HG03439 (cell line): Measurements from ENCODE around the gene DDX43.
A peak's percentile ranks its signal among the peaks of the same experiment; 100 is the strongest.
"Not testable (repeated sequence)": the region's sequence is repeated elsewhere in the genome, so short reads cannot be mapped to it uniquely, and the experiment has no call there.

ENCODE experiments used
- ATAC-seq: cut with Tn5 transposase; IDR thresholded peaks from one replicate; pipeline ENCODE4 v1.9.1; 2021; ENCODE audit warnings: mild to moderate bottlenecking, moderate library complexity; ENCODE audit not compliant: unreplicated experiment

DDX43 gene

DNA sequence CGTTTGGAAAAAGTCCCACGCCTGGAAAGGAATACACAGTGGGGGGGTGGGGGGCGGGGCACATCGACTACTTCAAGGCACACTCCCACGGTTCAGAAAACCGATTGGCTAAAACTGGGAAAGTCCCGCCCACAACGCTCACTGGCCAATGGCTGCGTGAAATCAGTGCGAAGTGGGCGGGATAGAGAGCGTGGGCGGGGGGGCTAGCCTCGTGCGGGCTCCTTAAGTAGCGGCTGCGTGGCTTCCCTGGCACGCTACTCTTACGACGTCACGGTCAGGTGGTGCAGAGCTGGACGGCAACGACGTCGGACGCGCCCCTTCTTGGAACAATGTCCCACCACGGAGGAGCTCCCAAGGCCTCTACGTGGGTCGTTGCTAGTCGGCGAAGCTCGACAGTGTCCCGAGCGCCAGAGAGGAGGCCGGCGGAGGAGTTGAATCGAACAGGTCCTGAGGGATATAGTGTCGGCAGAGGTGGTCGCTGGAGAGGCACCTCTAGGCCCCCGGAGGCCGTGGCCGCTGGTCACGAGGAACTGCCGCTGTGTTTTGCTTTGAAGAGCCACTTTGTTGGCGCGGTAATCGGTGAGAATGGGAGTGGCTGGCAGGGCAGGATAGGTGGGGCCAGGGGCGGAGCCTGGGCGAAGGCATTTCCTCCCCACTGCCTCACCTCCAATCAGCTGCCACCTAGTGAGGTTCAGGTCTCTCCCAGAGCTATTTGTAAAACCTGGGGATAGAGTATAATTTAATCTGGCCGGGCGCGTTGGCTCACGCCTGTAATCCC, at the start of gene DDX43:
TSS of gene DDX43 (plus strand) at position 252 of the 778 bp plus-strand sequence. CDS start at position 330, 78 bp downstream.
- ATAC-seq: no peak

DNA sequence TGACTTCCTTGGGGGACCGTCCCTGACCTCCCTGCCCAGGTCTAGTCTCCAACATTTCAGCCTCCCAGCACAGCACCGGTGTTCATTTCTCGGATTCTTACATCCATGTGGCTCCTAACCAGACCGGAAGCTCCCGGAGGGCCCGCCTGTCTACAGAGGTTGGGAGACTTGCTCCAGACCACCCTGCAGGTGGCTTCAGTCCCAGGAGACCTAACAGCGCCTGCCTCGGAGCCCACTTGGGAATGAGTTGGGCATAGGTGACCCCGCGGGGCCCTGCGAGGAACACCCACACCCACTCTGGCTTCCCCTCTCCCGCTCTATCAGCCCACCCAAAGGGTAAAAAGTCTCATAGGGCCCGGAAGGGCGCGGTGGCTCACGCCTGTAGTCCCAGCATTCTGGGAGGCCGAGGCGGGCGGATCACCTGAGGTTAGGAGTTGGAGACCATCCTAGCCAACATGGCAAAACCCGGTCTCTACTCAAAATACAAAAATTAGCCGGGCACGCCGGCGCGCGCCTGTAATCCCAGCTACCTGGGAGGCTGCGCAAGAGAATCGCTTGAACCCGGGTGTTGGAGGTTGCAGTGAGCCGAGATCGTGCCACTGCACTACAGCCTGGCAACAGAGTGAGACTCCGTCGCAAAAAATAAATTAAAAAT, 46.0 kb upstream of the DDX43 start:
- ATAC-seq: no peak

DNA sequence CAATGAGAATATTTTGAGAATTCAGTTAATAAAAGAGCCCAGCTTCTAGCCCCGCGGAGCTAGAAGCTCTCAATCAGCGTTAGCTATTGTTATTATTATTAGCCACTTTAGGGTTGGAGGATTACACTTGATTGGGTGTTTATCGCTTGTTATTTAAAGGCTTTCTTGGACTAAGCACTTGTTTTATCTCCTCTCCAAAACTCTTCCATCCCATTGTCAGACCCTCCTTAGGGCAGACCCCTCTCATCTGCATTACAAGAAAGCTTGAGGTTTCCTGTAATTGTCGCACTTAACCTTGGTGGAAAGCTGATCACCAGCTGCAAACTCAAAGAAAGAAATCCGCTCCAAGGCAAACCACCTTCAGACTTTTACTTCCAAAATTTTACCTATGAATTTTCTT, 45.3 kb upstream of the DDX43 start:
- no peak for ATAC-seq

DNA sequence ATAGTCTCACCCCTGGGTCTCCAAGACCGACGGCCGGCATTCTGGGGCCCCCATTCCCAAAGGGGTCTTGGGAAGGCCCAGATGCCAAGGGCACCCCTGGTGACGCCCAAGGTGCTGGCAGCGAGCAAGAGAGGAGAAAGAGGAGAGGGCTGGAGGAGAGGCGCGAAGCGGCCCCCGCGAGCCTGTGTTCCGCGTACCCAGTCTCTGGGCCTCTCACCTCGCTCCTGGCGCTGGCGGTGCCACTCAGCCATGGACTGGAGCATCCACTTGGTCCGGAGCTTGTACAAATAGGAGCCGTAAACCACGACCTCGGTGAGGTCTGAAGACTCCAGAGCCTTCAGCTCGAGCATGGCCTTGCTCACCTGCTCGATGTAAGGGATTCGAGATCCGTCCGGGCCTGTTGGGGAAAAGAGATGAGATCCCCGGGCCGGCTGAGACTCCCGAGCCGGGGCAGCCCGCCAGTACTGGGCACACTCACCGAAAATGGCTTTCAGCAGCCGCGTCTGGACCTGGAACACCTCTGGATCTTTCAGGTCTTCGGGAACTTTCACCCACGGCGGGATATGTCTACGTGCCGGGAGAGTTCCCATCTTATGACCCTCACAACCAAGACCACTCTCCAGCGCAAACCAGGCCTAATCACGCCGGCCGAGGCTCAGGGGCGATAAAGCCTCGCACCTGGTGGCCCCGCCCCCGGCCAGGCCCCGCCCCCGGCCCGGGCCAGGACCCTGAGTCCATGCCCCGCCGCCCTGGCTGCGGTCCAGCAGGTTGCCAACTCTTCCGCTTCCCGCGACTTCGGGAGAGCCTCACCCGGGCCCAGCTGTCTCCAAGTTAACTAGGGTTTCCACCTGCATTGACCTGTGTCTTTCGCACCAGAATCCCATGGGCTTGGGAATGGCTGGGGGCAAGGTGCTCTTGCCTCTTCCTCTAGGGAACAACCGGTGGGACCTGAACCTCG, 40.7 kb upstream of the DDX43 start, which contains the start of gene DPPA5:
TSS of gene DPPA5 (minus strand) at position 641 of the 958 bp plus-strand sequence. CDS start at position 590, 51 bp downstream.
- no peak for ATAC-seq

DNA sequence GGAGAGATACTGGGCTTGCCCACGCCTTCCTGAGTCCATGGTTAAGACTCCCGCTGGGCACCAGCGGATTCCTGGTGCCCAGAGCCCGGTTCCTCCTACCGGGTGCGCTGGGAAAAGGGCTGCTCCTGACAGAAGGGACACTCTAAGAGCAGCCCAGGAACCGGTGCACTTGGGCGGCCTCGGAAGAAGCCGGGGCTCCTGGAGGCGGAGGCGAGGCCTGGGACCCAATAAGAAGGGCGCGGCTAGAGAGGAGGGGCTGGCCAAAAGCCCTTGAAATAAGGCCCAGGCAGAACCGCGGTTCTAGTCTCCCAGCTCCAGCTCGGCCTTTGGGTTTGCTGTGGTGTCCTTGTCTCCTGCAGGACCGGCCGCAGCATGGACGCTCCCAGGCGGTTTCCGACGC, 32.3 kb upstream of the DDX43 start, which contains the start of gene KHDC3L:
TSS of gene KHDC3L (plus strand) at position 301 of the 400 bp plus-strand sequence. CDS start at position 373, 72 bp downstream.
- no peak for ATAC-seq

DNA sequence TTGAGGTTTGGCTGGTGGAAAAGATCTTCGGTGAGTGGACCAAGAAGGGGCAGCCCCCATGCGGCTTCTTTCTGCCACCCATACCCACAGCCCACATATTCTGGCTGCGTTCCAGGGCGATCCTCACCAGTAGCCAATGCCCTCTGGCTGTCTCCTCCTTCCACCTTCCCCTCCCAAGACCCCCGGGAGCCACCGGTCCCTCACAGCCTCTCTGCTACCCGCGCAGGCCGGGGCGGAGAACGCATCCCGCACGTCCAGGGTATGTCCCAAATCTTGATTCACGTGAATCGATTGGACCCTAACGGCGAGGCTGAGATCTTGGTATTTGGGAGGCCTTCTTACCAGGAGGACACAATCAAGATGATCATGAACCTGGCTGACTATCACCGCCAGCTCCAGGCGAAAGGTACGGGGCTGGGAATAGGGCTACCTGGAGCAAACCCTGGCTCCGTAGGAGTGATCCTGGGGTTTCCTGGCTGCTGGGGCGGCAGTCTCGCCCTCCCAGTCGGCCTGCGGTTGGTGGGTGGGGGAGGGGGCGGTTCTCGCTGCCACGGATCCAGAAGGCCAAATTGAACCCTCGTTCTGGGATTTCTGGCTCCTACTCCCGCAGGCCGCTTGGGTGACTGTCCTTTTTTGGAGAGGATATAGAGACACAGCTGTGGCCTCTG, 31.6 kb upstream of the DDX43 start:
- no peak for ATAC-seq

DNA sequence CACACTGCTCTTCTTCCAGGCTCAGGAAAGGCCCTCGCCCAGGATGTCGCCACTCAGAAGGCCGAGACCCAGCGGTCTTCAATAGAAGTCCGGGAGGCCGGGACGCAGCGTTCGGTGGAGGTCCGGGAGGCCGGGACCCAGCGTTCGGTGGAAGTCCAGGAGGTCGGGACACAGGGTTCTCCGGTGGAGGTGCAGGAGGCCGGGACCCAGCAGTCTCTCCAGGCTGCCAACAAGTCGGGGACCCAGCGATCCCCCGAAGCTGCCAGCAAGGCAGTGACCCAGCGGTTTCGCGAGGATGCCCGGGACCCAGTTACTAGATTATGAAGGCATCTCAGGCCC, 31.1 kb upstream of the DDX43 start:
- no peak for ATAC-seq

DNA sequence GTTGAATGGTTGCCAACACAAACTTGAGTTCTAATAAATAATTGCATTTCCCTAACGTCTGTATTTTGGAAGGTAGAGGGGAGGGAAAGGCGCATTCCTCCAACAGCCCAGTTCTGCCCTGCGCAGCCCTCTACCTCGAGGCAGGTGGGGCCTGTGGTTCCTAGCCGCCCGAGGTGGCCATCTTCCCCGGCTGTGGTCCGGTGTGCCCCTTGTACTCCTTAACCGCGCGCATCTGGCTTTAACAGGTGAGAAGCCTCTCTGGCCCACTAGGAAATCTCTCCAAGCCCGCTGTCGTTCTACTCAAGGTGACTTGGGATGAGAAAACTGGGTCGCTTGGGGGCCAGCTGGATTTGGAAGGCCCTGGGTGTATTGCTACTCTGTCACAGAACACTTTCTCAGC, 30.5 kb upstream of the DDX43 start:
- ATAC-seq: no peak

DNA sequence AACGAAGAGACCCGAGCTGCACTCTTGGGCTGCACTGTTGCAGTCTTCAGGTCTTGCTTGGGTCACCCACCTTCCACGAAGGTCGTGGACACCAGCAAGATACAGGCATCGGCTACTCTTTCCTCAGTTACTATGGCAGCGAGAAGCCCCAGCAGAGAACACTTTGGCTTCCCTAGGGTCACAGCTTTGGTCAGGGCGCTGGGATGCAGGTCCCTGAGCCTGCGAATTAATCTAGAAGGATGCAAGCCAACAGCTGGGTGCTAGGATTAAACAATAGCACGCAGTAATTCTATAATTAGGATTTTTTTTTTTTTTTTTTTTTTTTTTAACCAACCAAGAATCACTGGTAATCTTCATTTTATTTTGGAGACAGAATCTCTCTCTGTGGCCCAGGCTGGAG, 30.1 kb upstream of the DDX43 start:
- no peak for ATAC-seq

DNA sequence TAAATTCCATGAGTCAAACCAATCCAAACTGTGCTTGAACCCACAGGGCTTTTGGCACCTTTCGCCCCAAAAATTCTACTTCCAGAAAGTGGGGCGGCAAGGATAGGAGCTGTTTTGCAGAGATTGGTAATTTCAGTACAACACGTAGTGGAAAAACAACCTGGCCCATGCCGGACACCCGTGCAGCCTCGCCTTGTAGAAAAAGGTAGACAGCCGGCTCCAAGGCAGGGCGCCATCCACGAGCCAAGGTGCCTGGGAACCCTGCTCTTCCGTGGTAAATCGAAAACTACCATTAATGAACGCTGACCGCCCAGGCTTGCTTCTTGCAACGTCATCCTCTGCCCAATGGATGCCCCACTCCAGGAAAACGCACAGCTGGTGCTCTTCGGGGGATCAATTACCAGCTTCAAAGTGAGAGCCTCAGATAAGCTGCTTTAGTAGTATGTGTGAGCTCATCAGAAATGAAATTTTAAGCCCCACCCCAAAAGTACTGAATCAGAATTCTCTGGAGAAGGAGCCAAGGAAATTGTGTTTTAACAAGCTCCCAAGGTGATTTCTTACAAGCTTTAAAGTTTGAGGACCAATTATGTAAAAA, 26.8 kb upstream of the DDX43 start:
- no peak for ATAC-seq

DNA sequence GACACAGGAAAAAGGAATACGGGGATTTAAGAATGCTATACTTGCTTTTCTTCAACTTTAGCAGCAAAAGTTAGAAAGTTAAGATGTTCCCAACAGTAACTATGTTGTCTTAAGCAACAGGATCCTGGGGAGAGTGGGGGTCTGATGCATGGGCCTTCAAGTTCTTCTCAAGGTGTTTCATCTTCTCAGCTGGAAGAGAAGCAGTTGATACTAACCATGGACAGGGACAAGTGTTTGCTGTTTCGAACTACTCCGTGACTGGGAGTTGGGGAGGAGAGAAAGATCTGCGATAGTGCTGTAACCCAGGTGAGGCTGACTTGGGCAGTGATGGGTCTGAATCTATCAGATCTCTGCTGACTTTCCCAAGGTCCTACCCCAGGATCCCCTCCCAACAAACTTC, 26.0 kb upstream of the DDX43 start:
- ATAC-seq: no peak

DNA sequence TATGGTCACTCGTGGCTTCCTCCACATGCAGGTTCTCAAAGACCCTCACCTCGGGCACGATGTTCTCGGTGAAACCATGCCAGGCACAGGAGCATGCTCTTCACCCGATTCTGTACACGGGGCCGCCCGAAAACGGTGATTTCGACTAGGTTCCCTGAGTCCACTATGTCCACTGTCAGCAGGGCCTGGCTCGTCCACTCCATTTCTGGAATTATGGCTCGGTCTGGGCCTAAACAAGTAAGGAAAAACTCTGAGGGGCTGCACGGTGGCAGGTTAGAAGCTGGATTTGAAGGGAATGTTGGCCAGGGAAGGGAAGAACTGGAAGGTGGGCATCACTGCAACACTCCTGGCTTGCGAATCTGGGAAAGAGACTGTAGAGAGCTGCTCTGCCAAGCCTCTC, 25.5 kb upstream of the DDX43 start:
- no peak for ATAC-seq

DNA sequence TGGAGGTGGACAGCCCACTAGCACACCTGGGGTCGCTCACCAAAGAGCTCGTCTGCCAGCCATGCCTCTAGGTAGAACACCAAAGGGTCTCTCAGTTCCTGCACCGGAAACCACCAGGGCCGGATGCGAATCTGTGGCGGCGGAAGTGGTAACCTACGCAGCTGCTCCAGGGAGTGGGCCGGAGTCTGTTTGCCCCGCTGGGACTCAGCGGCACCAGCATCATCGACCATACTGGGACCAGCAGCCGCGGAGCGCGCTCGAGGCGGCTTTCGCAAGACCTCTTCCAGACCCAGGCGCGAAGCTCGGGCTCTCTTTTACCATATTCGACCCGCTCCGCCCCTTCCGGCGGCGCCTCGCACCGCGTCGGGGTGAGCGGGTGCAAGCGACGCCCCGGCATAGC, 25.1 kb upstream of the DDX43 start, which contains the start of gene OOEP:
TSS of gene OOEP (minus strand) at position 335 of the 400 bp plus-strand sequence. CDS start at position 230, 105 bp downstream.
- ATAC-seq: no peak

DNA sequence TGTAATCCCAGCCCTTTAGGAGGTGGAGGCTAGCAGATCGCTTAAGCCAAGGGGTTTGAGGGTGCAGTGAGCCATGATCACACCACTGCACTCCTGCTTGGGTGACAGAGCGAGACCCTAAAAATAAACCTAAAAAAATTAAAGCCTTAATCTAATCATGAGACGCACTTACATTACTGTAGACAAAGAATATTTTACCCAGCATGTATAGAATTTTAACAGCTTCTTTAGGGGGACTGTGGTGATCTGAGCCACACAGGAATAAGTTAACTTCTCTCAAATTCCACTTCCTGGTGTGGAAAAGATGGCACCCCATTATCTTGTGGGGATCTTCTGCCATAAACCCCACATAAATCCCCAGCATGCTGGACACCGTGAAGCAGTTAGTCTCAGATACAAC, 22.6 kb upstream of the DDX43 start:
- no peak for ATAC-seq

DNA sequence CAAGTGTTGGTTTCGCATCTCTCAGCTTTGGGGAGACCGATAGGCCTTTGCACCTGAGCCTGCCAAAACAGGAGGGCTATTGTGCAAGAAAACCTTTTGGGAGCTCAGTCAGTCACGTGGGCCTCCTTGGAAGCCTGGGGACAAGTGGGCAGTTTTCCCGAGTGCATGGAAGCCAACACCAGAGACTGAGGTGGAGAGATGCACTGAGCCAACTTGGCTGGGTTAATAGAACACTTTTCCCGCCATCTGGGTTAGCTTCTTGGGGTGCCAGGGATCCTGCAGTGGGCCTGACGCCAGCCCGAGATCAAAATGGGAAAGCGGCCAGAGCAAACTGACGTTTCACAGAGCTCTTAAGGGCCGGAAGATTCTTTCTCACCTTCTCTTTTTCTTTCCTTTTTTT, 22.1 kb upstream of the DDX43 start:
- ATAC-seq: no peak

DNA sequence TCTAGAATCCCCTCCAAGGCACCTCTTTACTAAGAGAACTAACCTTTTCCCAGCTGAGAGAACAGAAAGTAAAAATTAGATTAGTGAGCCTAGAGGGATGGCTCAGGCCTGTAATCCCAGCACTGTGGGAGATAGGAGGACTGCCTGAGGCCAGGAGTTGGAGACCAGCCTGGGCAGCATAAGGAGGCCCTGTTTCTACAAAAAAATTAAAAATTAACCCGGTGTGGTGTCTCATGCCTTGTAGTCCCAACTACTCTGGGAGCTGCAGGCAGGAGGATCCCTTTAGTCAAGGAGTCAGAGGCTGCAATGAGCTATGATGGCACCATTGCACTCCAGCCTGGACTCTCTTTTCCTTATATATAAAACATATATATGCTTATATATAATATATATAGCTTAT, 19.4 kb upstream of the DDX43 start:
- ATAC-seq: no peak

DNA sequence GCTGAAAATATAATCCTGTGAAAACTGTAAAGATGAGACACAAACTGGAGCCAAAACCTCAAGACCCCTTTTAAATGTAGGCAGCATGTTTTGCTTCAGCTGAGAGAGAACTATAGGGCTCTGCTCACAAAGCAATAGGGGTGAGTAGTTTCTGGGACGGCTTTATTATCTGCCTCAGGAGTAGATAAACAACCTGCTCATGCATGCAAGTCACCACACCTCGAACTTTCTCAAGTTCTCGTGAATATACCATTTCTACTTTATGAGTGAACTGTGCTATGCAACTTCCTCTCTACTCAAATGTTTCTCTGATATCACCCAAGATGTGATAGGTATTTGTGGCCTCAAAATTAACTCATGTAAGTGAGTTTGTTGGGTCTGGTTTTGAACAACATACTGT, 17.4 kb upstream of the DDX43 start:
- ATAC-seq: no peak

DNA sequence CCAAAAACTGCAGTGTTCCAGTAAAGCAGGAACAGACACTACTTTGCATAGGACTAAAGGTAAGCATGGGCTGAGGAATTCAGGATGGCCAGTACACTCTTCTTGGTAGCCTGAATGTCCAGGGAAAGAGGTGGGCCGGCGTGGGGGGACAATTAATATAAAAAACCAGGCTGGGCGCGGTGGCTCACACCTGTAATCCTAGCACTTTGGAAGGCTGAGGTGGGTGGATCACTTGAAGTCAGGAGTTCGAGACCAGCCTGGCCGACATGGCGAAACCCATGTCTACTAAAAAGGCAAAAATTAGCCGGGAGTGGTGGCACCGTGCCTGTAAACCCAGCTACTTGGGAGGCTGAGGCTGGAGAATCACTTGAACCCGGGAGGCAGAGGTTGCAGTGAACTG, 13.1 kb upstream of the DDX43 start:
- ATAC-seq: not testable (repeated sequence)

DNA sequence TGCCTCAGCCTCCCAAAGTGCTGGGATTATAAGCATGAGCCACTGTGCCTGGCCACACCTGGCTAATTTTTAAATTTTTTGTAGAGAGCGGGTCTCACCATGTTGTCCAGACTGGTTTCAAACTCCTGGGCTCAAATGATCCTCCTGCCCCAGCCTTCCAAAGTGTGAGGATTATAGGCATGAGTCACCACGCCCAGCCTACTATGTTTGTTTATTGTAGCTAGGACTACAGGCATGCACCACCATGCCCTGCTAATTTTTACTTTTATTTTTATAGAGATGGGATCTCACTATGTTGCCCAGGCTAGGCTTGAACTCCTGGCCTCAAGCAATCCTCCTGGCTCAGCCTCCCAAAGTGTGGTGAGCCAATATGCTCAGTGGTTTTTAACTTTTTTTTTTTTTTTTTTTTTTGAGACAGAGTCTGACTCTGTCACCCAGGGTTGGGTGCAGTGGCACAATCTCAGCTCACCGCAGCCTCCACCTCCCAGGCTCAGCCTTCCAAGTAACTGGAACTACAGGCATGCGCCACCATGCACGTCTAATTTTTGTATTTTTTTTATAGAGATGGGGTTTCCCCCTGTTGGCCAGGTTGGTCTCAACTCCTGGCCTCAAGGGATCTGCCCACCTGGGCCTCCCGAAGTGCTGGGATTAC, 12.0 kb upstream of the DDX43 start:
- ATAC-seq: no peak

DNA sequence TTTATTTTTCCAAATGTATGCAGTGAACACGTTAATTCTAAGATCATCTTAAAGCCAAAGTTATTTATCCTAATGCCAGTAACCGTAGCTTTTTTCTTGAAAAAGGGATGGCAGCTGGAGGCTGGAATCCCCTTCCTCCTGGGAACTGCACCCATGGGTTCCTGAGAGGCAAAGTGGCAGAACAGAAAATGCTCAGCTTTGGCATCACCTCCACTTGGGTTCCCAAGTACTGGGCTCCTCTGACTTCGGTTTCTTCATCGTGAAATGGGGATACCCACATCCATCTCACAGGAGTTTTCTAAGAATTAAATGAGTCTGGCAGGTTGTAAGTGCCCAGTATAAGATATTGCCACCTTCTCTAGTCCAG, 6.2 kb upstream of the DDX43 start:
- peak; percentile 18 for ATAC-seq
